ENCODE results near the gene DST.

DST gene

DNA sequence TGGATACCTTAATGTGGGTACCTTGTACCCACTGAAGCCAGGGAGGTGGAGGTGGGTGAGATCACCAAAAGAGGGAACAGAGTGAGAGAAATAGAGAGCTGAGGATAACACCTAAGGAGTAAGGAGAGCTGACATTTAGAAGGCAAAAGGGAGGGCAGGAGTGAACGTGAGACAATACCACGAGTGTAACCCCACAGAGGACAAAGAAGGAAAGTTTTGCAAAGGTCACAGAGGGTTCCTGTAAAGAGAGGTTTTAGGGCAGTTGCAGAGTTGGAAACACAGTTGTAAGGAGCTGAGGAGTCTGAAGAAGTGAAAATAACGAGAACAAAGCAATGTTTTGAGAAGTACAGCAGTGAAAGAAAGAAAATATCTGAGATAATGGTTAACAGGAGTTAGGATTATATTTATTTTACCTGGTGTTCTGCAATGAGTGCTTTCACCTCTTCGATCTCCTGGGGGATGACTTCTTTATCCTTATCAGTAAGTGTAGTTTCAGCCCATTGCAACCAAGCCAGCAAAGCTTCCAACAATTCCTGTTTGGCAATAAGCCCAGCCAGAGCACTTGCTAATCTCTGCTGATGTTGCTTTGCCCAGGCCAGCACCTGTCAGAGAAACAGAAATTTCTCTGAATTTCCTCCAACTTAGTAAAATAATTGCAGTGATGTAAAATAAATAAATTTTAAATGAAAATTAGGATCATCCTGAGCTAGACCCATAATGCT is 166.8 kb downstream of the DST start:
- no peak for DNase-seq

DNA sequence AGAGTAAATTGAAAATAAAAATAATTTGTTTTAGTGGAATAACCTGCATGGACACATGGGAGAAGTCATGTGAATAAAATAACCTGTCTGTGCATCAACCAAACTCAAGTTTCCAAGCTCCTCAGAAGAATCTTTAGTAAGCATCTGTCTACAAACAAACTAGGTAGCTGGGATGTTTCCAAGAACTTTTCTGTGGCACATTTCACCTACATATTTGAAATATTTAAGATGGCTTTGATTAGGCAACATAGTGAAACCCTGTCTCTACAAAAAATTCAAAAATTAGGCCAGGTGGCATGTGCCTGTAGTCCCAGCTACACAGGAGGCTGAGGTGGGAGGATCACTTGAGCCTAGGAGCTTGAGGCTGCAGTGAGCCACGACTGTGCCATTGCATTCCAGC is 168.2 kb downstream of the DST start:
- DNase-seq = no peak

DNA sequence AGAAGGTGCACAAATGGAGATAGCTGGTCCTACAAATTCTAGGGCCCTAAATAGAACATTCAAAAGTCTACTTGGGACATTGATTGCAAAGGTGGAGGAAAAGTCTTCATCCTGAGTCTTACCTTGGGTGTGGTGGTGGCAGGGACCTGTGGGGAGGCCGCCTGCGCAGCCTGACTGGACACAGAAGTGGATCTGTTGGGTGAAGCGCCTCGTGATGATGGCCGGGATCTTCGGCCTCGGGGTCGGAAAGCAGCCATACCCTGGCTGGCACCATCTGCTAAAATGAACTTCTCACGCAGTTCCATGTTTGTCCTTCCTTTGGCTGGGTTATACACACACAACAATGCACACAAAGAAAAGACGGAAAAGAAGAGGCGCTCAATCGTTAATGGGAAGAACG is 179.2 kb downstream of the DST start:
- DNase-seq = no peak

DNA sequence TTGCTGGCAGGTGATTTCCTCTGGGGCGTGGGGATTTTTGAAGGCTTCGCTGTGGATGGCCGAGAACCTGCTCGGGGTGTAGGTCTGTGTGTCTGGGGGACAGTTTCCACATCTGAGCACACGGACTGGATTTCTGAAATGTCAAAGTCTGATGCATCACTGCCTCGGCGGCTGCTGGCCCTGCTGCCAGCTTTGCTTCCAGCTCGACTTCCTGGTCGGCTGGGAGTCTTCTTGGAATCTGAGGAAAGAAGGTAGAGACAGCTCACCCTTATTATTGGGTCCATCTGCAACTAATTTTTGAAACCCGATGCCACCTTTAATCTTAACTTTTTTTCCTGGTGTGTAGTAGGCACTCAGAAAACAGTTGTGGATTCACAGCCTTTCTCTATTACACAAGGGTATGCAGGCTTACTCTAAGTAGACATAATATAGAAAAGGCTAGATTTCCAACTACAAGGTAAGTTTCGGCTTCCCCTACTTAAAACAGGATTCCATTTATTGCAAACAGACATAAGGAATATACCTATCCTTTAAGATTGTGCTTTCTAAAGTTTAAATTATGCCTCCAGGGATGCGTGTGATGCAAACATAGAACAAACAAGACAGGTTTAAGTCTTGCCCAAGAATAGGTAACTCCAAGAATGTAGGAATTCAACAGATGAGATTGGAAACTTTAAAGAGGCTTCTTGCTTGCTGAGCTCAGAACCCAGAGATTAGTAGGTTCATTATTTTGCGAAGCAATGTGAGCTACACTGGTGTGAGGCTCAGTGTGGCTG is 183.5 kb downstream of the DST start:
- DNase-seq = no peak

DNA sequence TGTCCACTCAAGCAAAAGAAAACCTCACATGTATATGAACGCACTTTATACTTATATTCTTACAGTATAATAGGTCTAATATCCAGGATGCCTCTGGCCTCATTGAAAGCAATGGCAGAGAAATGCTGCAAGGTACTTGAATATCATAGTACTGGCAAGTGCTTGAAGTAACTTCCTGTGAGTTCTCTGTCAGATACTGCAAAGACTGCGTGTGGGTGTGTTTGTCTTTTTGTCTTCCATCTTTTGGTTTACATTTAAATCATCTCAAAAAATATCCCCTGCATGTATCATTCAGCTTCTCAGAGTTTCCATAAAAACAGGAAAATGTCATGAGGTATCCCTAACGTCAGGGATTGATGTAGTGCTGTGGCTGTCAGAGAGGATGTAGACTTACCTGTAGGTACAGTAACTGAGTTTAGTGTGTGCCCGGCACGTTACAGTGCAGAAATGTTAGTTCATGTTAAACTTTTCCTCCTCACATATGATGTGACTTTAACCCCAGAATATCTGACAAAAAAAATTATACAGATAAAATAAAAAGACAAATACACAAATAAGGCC is 184.3 kb downstream of the DST start:
- no peak for DNase-seq

DNA sequence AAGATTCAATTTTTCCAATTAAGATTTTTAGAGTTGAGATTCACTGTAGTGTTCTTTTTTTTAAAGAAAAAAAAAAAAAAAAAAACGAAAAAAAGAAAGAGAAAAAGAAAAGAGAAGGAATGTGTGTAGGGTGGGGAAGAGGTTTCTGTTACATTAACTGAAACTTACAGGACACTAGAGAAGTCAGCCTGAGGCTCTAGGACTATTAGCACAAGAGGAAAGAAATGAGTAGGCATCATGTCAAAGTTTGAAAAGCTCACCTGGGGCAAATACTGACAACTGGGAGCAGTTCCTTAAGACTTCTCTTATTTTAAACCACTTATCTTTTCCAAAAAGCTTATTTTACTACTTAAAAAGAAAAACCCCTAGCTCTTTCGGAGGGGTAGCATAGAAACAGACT is 185.9 kb downstream of the DST start:
- DNase-seq = no peak

DNA sequence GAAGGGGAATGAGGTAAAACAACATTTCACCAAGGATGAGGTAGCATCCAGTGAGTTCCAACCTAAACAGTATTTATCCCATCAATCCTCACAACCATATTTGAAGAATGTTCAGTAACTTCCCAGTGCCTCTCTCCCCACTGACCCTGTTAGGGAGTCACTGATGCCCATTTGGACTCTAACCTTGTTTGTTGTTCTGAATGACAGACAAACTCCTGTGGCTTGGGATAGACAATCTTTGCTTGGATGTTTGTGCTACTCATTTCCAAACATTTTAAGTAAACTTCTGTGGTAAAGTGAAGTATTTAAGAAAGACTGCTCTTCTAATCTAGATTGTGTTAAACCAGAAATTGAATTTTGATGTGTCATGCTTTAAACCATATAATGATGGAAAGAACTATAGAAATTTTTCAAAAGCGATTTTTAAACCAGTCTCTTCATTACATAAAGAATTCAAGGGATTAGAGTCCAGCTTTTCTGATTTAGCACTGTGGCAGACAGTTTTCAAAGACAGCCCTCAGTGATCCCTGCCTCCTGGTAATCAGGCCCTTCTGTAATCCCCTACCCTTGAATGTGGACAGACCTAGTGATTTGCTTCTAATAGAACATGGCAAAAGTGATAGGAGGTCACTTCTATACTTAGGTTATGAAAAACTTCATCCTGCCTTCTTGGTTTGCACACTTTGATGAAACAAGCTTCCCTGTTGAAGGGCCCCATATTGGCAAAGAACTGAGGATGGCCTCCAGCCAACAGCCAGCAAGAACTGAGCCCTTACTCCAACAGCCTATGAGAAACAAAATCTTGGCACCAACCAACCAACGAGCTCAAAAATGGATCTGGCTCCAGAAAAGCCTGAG is 191.6 kb downstream of the DST start:
- DNase-seq = peak; percentile 35

DNA sequence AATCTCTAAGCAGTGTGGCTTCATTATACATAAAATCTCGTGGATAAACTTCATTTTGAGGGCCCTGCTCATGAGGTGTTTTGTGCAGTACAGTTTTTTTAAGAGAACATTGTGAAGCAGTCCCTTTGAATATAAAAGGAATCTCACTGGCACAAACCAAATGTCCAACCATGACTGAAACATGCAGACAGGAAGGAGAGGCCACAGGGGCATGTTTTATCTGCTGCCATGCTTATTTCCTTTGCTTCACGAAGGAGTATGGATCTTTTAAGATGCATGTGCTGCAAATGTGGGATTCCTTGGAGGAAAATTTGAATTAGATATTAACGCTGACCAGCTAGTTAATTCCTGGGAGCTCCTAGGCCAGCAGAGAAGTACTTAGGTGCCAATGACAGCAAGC is 192.3 kb downstream of the DST start:
- no peak for DNase-seq

DNA sequence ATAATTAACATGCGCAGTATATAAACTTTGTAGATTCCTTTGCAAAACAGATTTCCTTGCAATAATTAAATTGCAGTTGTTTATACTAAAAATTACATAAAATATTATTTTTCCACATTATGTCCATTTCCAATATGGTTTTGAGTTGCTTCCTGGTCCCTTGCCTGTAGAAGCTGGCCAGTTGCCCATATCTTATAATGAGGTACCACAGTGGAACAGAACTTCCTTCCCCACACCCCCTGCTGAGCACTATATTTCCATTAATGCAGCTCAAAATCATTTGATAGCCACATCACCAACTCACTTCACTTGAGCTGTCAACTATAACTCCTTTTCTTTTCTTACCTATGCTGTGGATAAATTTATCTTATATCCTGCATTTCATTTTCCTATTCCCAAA is 194.6 kb downstream of the DST start:
- no peak for DNase-seq

DNA sequence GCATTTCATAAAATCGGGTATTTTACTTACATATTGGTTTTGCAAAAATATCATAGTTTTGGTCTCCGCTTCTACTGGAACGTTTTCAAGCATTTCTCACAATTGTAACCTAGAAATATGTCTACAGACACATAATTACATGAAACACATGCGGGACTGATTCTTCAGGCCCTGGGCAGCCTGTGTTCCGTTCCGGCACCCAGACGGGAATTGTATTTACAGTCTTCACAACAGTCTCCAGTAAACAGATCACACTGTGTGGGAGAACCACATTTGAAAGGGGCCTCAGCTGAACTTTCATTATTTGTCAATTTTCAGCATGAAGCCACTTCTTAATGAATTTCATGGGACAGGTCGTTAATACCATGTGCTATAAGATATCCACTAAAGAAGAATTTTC is 196.9 kb downstream of the DST start:
- DNase-seq = no peak

DNA sequence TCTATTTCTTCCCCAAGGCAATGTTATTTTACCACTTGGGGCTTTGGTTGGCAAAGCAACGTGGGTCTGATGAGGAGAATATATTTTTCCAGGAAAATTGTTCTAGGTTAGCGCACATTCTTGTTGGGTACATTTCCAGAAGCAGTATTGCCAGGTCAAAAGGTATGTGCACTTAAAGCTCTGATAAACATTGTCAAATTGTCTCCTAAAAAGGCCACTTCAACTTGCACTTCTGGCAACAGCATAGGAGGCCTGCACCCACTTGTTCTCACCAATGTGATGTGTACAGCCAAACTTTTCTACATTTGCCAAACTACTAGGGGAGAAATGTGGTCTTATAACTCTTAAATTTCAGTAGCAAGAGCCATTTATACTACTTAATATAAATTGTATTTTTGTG is 197.8 kb downstream of the DST start:
- no peak for DNase-seq

DNA sequence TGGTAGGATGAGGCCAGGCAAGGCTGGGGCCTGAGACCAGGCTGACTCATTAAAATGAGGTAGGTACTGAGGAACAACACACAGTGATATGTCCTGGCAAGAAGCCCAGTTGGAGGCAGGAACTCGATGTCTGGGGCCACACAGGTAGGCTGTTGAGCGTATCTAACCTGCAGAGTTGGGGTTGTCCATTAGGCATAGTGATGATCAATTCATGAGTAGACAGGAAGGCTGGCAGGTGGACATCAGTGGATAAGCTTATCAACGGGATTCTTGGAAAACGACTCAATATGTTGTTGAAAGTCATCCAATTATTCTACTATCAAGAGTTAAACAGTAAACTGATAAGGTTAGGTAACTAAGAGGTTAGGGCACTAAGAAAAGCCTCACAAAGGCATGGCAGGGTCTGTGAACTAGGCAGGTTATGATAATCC is 202.1 kb downstream of the DST start:
- no peak for DNase-seq

DNA sequence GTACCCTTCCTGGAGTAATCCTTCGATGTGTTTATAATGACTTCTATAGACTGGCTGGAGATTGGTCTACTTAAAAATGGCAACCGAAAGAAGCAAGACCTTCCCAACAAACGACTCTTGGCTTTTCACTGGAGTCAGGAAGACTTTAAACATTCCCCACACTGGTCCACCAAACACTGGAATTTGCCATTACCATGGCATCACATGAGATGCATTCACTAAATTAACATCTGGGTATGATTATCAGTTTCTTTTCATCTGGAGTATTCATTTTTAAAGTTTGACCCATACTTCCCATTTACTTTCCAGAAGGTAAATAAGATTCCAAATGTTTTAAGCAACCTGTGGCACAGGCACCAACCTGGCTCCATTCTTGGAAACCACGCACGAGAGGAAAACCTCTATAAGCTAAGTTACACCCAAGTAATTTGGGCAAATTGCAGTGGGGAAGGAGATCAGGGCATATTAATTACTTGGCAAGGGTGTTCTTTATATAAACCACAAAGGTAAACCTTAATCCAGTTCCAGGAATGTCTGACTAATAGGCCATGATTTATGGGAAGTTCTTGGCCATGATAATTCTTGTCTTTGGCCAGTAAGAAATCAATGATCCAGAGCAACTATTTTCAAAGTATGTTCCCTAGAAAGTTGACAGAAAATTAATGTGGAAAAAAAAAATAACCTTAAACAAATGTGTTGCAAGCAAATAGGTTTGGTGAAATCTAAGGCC is 205.4 kb downstream of the DST start:
- no peak for DNase-seq

DNA sequence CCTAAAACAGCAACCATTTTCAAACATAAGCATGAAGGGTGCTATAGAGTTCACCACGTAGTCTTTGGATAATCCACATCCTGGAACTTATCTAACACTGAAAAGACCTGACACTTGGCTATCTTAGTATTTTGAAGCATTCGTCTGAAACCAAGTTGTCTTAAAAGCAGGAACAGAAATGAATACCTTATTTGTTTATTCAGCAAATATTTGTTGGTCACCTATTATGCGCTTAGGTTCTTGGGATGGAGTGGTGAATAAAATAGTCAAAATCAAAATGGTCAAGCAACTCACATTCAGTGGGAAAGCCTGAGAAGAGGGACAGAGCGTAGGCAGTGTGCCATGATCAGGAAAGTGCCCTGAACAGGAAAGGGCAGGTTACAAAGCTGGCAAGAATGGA is 206.9 kb downstream of the DST start:
- no peak for DNase-seq

DNA sequence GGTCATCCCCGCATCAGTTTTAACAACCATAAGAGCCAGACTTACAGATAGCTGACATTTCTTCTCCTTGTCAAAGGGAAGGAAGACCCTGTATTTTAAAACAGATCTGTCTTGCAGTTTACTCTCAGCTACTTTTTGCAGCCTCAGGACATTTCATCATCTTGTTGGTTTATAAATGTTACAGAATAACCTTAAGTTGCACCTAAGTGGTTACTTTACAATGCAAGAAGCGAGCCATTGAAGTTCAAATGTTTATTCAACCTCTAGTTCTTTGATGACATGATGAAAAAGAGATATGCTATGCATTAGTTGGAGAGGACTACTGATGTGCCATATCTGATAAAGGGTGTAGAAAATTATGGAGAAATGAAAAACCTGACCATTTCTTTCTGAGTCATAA is 207.4 kb downstream of the DST start:
- no peak for DNase-seq

DNA sequence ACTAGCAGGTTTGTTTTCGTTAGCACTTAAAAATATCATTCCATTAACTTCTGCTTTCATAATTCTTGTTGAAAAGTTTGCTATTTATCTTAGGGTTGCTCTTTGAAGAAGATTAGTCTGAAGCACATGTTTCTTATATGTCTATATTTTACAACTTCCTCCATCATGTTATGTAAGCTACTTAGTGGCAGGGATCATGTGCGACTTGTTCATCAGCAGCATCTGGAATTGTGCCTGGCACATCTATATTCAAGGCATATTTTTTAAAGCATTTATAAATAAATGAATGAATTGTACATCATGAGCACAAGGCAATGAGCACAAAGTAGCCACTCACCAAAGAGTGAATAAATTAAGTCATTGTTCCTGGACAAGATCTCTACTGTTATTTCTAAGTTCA is 208.1 kb downstream of the DST start:
- no peak for DNase-seq

DNA sequence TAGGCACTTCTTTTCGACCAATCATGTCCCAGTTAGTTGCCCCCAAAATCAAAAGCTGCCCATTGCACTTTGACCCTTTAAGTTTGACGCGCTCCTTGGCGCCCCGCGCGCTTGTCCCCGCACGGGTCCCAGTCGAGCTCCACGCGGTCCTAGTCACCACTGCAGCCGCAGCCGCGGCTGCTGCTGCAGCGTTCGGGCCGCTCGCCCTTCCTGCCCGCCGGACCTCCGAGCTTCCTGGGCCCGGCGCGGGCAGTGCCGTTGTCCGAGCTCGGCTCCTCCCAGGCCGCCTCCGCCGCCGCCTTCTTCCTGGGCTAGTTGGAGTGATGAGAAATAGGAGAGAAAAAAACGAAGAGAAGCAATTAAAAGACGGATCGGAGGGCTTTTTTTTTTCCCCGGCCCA is 209.6 kb downstream of the DST start:
- no peak for DNase-seq

DNA sequence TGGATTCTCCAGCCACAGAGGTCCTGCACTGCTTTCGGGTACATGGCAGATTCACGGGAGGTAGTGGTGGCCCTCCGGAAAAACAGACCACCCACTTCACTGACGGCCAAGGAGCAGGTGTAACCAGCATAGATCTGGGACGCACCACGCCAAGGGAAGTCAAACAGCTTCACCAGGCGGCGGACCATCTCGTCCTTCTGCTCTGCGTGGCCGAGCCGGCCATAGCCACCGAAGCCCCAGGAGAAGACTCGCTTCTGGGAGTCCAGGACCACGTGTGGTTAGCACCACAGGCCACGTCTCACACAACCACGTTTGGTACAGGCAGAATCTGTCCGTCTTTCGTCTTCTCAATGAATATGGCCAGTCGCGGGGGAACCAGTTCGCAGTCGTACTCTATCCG is 210.5 kb downstream of the DST start:
- no peak for DNase-seq

DNA sequence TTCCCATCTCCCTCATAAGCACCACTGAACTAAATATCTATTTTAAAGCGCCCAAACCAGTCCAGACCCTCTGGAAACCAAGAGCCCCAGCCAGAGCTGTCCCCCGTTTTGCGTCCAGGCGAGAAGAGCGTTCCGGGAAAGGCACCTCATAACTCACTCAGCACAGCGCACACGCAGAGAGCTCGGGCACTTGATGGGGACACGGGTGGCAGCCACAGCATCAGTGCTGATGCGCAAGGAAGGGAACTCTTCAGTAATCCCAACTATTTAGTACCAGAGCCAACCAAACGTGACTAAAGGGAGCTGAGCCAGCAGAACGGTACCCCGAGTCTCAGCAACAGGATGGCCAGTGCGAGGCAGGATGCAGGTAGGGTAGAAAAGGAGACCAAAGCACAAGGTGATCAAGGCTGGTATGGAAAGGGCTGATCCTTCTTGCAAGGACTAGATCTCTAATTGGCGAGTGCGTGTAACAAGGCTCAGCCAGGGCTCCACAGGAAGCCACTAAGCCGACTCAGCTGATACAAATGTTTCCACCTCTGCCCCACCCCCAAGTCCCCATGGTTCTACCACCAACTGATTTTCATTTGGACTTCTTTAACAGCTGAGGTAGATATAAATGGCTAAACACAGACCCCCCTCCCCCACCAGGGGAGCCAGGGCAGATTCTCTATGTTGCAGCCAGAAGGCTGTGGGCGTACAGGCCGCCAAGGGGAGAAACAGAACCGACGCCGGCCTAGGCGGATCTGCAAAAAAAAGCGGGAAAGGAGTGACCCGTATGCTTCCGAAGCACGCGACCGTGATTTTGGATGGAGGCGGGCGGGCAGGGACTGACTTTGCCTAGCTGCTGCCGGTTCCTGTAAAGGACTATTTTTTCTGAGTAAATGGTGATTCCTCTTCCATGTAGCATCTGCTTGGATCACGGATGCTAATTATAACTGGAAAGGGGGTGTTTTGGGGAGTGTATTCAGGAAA is 211.8 kb downstream of the DST start:
- no peak for DNase-seq

DNA sequence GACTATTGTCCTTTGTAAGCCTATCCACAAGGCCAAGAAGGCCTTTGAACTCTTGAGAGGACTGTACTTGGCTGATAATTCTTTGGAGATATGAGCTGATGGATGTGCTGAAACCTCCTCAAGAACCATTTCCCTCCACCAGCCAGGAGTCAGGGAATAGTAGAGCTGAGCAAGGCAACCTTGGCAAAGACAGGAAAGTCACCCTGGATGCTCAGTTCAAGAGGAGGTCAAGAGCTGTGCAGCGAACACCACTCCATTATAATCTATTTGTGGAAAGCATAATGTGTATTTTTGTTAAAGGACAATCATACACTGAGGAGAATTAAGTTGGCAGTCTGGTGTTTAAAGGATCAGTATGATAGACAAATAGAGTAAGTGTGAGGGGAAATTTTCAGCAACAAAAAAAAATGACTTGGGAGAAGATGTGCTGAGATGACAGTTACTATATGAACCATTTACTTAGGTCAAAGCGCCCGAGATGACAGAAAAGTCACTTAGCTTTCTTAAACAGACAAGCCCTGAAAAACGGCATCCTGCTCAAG is 218.1 kb downstream of the DST start:
- no peak for DNase-seq

DNA sequence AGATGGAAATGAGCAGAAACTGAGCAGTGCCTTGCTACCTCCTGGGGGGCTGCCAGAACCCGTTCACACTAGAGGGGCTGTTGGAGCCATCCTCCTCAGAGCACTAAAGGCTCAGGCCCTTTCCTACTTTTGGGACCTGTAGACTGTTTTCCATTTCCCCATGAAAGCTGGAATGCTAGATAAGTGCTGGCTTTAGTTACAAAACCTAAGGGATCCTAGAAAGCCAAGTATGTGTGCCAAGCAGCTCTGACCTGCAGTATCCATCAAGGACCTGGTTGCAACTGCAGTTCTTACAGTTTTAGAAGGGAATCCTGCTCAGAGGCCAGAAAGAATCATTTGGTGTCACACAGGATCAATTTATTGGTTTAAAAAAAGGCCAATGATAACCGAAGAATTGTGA is 218.6 kb downstream of the DST start:
- DNase-seq = no peak

Data from OCI-M1 (cell line).